HS-5 (cell line): ENCODE results near the gene SIGLEC11.
"Not testable (repeated sequence)": the region's sequence is repeated elsewhere in the genome, so short reads cannot be mapped to it uniquely, and the experiment has no call there.

Source experiments
- DNase-seq: peaks from one replicate; pipeline ENCODE4 v3.0.0-alpha.2; 2012; ENCODE audit warnings: low read depth

Gene SIGLEC11

DNA sequence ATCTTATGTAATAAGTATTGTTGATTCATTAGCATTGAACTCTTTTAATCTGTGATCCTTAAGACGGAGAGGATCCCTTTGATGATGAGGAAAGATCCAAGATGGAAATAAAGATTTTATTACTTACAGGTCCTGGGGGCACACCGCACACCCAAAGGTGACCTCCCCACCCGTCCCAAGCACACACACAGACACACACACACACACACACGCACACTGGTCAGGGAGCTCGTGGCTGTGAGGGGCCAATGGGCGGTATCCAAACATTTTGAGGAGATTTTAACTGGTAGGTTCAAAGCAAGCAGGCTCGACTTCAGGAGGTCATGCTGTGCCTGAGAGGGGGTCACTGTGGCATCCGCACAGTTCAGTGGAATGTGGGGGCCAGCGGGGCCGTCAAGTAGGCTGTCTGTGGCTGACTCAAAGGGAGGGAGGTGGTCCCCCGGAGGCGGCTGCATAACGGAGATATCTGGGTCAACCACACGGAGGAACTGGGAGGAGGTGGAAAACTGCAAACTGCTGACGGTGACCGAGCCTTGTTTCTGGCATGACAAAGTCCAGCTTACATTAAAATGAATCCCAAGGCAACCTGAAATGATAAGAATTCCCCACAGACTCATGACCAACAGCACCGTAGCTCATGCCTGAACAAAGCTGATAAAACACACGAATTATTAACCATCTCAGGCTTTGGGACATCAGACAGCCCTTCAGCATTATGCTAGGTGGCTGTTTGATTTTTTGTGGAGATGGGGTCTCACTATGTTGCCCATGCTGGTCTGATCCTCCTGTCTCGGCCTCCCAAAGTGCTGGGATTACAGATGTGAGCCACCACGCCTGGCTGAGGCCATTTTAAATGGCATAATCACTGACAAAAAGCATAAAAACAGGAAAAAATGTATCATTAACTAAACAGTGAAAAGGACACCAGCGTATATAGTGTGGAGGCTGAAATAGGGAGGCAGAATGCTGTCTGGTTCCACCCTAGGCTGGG, 20.9 kb upstream of the SIGLEC11 start:
- no peak for DNase-seq

DNA sequence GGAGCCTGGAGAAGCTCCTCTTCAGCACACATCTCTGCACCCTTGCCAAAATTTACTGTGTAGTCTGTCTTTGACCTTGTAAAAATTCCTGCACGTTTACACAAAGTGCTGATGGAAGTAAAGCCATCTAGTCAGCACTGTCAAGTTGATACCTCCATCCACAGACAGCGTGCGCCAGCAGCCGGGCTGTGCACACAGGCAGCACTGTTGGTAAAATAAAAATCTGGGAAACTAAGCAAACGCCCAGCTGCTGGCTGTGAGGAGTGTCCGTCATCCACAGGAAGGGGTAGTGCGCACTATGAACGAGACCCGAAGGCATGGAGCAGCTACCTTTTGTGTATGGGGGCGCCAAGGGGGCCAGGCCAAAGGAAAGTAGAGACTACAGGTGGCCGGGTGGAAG, 17.4 kb upstream of the SIGLEC11 start:
- DNase-seq, result no peak

DNA sequence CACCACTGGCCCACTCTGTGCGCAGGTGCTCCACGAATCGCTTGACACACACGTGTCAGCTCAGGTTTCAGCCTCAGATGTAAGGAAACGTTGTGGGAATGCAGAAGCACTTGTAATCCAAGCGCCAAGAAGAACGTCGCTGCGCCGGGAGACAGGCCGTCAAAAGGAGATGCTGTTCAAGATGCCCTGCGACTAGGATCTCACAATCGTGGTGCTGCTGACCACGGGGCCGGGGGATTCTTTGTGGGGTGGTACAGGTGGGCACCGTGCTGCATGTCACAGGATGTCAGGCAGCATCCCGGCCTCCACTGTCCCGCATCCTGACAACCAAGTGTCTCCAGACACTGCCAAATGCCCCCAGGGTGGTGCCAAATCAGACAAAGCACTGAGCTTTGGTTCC, 16.9 kb upstream of the SIGLEC11 start:
- DNase-seq, result no peak

DNA sequence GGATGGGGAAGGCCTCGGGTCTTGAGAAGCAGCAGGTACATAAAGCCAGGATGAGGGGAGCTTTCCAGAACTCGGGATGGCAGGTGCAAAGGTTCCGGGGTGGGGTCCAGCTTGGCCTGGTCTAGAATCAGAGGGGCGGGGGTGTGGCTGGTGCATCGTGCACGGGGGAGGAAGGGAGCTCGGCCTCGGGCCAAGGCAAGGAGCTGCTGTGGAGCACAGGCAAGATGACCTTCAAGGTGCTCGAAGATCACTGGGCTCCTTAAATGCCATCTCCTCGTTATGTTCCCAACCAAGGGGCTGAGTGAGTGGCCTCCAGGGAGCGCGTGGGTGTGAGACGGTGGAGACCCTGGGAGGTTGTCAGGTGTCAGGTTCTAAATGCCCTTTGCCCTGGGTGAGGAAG, 16.1 kb upstream of the SIGLEC11 start:
- DNase-seq, result no peak

DNA sequence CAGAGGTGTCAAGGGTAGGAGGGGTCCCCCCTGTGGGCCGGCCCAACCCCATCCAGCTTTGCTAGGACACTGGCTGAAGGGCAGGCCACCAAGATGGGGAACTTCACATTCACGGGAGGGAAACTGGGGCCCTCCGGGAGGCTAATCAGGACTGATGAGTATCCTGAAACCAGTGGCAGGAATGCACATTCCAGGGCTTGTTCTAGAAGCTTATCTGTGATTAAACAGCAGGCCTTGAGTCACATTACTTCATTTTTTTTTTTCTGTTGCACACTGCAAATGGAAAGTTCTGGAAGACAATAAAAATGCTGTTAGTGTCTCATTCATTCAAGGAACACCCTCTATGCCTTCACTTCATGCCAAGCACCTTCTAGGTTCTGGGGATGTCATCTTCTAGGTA, 15.5 kb upstream of the SIGLEC11 start:
- DNase-seq, result no peak

DNA sequence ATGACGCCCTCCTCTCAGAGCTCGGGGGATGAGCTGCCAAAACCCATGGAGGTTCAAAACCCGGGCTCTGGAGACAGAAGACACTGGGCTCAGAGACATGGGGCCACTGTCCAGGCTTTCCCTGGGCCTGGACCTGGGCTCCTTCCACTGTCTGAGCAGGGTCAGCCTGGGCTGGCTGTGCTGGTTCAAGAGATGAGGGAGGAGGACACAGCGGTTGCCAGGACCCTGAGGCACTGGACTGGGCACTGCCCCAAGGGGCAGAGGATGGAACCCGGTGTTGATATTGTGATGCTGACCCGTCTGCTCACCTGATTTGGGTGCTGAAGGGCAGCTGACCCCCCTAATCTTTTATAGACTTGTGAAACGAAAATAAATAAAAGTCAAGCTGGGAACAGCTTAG, 14.1 kb upstream of the SIGLEC11 start:
- no peak for DNase-seq

DNA sequence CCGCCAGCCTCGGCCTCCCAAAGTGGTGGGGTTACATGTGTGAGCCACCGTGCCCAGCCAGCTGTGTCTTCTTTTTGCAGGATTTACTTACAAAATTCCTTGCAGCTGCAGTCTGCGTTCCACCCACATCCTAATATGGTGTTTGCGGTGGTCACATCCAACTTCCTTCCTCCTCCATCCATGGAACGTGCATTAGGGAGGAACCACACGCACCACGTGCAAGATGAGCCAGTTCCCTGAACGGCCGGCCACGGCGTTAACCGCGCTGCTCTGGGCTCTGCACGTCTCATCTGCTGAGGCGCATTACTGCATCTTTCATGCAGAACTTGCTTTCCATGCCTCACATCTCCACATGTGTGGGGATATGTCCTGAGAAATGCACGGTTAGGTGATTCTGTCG, 13.0 kb upstream of the SIGLEC11 start:
- DNase-seq, result no peak

DNA sequence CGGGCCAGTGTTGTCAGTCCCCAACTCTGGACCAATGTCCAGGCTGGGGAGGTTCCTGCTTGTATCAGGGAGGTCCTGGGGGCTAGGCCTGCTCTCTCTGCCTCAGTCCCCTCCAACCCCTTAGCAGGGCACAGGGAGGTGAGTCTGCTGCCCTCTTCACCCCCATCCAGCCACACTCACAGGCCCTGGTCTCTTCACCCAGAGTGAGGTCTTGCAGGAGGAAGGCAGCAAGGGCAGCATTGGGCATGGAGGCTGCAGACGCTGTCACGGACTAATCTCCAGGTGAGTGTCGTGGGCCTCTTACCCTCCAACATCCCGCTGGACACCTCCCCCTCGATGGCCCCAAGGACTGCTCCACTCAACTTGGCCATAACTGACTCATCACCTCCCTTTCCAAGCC, 11.9 kb upstream of the SIGLEC11 start:
- no peak for DNase-seq

DNA sequence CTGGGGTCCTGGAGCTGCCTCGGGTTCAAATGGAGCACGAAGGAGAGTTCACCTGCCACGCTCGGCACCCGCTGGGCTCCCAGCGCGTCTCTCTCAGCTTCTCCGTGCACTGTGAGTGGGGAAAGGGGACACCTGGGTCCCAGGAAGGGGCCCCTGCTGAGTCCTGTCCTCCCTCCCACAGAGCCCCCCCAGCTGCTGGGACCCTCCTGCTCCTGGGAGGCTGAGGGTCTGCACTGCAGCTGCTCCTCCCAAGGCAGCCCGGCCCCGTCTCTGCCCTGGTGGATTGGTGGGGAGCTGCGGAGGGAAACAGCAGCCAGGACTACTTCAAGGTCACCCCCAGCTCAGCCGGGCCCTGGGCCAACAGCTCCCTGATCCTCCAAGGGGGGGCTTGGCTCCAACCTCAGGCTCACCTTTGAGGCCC, 11.0 kb upstream of the SIGLEC11 start:
- DNase-seq, result no peak

DNA sequence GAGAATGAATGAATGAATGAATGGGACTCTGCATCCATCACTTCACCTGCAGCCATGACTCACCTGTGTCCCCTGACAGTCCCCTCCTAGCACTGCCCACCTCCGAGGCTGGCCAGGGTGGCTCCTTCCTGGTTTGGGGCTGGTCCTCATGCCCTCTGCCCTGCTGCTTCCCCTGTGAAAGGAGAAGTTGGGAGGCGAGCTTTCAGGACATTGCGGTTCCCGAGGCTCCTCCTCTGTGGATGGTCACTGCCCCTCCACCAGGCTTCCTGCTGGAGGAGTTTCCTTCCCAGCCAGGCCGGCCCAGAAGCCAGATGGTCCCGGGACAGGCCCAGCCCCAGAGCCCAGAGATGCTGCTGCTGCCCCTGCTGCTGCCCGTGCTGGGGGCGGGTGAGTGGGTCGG, 8.4 kb upstream of the SIGLEC11 start:
- DNase-seq, result not testable (repeated sequence)

DNA sequence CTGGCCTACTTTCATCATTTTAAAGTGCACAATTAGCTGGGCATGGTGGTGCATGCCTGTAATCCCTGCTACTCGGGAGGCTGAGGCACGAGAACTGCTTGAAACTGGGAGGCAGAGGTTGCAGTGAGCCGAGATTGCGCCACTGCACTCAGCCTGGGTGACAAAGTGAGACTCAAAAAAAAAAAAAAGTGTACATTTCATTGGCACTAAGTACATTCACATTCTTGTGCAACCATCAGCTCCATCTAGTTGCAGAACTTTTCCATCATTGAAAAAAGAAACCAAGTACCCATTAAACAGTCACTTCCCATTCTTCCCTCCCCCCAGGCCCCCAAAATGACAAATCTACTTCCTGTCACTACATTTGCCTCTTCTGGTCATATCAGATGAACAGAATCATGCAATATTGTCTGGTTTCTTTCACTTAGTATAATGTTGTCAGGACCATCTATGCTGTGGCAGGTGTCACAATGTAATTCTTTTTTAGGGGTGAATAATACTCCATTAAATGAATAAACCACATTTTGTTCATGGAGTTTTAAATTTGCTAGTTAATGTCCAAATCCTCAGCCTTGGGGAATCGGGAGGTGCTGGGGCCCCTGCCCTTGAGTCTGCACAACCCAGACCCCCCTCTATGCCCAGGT, 7.4 kb upstream of the SIGLEC11 start:
- no peak for DNase-seq

DNA sequence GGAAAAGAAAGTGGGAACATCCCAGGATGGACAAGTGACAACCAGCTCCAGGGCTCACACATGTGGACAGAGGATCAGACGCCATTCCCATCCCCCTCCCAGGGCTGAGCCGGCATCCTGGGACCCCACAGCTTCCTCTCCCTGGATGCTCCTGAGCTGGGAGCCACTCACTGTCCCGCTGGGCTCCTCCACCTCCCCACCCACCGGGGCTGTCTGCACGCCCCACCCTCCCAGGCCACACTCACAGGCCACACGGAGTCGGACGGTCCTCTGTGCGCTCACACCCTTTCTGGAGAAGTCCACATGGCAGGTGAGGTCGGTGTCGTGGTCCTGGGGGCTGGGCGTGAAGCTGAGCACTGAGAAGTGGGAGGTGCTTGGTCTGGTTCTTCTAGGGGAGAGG, 1.1 kb downstream of the SIGLEC11 start:
- not testable (repeated sequence) for DNase-seq

DNA sequence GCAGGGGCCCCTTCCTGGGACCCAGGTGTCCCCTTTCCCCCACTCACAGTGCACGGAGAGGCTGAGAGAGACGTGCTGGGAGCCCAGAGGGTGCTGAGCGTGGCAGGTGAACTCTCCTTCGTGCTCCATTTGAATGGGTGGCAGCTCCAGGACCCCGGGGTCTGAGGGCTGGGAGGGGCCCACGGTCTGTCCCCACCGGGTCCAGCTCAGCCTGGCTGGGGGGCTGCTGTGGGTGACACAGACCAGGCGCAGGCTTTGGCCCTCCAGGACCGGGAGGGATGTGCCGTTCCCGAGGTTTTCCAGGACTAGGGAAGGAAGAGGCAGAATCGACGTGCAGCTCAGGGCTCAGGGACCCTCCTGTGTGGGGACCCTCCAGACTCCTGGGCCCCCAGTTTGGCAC, 2.4 kb downstream of the SIGLEC11 start:
- DNase-seq, result not testable (repeated sequence)

DNA sequence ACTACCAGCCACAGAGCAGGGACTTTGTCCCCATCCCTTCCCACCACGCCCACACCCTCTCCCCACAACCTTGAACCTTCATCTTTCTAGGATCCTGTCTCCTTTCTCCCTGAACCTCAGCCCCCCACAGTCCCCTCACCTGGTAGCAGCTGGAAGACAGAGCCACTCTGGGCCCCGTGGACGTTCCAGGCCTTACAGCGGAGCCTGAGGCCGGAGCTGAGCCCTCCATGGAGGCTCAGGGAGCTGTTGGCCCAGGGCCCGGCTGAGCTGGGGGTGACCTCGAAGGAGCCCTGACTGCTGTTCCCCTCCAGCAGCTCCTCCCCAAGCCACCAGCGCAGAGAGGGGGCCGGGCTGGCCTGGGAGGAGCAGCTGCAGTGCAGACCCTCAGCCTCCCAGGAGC, 2.8 kb downstream of the SIGLEC11 start:
- not testable (repeated sequence) for DNase-seq

DNA sequence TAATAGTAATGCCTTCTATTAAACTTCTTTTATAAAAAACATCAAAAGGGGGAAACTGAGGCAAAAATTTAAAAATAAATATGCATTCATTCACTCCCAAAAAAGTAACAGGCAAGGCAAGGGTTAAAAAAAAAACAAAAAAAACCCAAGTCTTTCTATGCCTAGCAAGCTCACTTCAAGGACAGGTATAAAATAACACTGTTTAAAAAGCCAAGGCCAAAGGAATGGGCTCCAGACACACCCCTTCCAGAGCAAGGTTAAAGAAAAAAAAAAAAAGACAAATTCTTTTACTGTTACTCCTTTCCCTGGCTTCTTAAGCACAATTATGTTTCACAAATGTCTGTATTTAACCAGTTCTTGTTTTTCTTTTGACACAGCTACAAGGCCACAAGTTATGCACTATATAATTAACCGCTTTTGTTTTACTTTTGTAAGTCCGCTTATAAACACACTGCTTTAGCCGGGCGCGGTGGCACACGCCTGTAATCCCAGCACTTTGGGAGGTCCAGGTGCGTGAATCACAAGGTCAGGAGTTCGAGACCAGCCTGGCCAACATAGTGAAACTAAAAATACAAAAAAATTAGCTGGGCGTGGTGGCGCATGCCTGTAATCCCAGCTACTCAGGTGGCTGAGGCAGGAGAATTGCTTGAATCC, 3.6 kb downstream of the SIGLEC11 start:
- no peak for DNase-seq

DNA sequence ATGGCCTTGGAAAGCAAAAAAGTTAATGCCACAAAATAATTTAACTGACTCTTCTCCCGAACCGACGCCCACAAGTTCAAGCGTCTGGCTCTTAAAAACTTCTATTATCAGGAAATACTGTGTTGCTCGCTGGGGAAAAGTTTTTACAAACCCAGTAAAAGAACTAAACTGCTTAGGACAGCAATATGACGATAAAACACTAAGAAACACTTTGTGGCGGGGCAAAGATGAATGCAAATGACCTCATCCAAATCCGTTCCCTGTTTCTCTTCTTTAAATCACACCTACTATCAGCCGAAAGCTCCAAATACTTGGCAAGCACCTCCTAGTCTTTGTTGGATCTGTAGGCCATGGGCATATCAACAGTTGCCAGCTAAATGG, 4.9 kb downstream of the SIGLEC11 start:
- DNase-seq, result no peak

DNA sequence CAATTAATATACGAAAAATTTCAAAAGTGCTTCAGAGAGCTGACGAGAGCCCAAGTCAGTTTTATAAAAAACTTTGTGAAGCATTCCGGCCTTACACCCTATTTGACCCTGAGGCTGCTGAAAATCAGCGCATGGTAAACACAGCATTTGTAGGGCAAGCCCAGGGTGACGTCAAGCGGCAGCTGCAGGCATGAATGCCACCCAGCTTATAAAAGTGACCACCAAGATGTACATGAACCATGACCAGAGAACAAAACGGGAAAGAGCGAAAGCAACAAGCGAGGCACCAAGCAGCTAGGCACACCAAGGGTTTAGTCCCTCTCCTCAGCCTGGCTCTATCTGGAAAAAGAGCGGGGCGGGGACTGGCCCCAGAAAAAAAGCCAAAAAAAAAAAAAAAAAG, 6.0 kb downstream of the SIGLEC11 start:
- DNase-seq, result no peak

DNA sequence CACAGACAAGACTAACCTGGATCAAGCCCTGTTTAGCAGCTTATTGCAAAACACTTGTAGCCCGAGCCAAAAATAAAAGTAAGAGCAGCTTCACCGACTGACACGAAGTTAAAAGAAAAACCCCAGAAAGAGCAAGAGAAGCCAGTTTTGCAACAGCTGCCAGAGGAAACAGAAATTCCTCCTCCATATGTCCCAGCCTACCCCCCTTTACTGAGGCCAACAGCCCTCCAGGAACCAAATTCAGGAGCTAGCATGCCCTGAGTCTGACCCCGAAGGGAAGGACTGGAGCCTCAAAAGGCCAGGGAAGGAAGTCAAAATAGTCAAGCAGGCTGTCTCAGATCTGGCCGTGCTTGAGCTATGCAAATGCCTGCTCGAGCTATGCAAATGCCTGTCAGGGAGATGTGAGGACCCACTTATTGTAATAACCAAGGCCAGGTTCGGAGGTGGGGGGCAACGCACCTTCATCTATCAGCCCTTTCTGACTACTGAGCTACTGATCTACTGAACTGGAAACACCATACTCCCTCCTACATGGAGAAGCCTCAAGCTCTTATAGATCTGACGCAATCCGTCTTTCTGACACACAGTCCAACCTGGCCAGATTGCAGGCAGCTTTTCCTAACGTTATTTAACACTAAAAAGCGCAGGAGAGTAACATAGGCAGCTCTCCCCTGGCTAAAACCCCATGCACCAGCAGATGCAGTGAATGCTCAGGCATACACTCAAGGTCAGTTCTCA, 6.7 kb downstream of the SIGLEC11 start:
- DNase-seq, result no peak

DNA sequence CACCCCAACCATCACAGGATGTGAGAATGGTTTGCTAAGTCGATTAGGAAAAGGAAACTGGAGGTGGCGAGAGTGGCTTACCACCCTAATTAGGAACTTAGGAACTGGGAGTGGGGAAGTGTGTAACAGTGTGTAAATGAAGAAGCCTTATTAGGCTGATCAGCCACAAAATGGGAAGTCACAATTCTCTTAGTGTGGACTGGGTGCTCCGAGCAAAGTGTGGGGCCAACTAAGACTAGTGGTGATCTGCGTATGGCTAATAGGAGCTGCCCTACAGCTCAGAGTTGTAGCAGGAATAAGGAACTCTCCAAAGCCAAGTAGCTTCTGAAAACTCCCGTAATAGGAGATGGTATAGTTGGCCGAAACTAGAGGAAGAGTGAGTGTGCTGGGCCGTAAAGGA, 7.6 kb downstream of the SIGLEC11 start:
- no peak for DNase-seq

DNA sequence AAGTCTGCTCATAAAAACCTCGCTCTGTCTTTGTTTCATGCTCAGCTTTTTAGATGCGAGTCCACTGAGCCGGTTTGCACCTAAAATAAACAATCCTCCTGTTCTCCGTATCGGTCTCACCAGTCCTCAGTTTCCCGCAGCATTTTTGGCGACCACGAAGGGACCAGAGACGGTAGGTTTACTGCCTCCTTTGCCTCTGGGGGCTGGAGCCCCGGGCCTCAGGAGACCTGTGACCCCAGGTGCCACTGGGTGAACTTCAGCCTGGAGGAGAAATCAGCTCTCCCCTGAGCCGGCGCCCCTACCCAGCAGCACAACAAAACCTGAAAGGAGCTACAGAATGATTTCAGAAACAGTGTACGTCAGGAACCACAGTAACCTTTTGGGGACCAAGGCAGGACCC, 8.1 kb downstream of the SIGLEC11 start:
- DNase-seq, result no peak

DNA sequence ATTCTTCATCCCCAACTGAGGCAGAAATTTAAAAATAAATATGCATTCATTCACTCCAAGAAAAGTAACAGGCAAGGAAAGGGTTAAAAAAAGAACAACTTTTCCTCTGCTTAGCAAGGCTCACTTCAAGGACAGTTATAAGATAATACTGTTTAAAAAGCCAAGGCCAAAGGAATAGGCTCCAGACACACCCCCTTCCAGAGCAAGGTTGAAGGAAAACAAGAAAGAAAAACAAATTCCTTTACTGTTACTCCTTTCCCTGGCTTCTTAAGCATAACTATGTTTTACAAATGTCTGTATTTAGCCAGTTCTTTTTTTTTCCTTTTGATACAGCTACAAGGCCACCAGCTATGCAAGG, 8.5 kb downstream of the SIGLEC11 start:
- DNase-seq, result no peak

DNA sequence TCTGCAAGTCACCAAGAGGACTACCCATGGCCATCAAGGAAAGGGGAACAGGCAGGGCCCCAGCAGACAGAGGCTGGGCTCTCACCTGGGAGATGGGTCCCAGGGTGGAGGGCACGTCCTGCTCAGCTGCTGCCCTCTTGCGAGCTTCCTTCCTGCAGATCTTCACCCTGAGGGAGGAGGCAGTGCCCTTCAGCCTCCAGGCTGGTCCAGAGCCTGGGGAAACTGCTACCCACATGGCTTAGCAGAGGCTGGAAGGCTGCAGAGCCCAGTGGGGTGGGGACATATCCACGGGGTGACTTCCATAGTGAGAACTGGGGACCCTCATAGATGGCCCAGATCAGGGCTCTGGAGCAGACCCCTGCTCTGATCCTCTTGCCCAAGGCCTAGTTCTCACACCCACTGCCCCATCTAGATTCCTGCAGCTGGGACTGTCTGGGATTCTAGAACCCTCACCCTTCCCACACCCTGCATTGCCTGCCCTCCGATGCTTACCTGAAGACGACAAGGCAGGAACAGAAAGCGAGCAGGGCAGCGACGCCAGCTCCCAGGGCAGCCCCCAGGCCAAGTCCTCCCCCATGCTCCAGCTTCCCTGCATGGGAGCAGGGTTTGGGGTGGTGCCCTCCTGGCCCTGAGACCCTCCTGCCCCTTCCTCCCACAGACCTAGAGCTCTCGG, 9.0 kb downstream of the SIGLEC11 start:
- DNase-seq, result no peak
